ENCODE results near the gene CCDC138.

DNA sequence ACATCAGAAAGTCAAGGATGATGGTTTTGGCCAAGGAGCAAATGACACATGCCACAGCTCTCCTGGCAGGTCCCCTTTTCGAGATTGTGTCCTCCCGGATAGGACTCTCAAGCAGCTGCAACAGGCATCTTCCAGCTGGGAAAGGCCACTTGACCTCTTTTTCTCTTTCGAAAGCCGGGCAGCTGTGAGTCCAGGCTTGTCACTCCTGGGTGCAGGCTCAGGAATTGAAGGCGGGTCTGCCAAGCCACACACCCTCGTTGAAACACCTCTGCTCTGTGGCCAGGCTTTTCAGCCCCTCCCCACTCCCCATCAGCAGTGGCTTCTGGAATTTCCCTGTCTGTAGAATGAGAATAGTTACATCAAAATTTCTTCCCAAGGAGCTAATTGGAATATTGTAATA lies 98.0 kb downstream of the CCDC138 start:
- no peak for TF ChIP-seq CTCF (conservative IDR thresholded peaks at IDR 0.05; ENCODE audit: low read depth, low read length)
- TF ChIP-seq EZH2 (IDR thresholded peaks at IDR 0.05; ENCODE audit: low read length, unreplicated experiment), result no peak
- TF ChIP-seq EZH2phosphoT487 (IDR thresholded peaks at IDR 0.05; ENCODE audit: borderline replicate concordance, low read length), result no peak
